ENCODE measurements around the gene PRUNE2. TPM values are rescaled to one million over a fixed set of nuclear protein-coding genes. Genes with fewer than 3 reads are reported as not detected.

PRUNE2 gene
- total and polyA plus RNA-seq, 4 donors: 1.3 to 4.5 (median 1.6) TPM

DNA sequence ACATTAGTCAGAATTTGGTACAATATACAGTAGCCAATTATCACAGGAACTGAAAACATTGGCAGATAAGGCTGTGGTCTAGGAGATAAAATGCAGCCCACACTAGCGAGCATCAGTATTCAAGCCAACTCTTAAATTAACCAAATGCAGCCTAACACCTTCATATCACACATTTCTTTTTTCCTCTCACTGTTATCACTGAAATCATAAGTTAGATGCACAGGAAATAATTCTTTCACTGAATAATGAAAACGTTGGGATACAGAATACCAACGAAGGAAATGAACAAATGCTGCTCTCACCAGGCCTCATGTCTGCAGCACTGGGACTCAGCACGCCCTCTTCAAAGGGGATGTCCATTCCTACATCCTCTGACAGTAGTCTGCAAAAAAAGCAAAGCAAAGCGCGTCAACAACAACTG, 250.8 kb downstream of the PRUNE2 start:
- Histone ChIP-seq H3K9ac (ENCODE audit: low read depth in 1 of 2, low read length in 2 of 2) (no peak overlapping the region), H3K27ac (ENCODE audit: low read depth in 1 of 2, low read length in 2 of 2) (no peak overlapping the region)

DNA sequence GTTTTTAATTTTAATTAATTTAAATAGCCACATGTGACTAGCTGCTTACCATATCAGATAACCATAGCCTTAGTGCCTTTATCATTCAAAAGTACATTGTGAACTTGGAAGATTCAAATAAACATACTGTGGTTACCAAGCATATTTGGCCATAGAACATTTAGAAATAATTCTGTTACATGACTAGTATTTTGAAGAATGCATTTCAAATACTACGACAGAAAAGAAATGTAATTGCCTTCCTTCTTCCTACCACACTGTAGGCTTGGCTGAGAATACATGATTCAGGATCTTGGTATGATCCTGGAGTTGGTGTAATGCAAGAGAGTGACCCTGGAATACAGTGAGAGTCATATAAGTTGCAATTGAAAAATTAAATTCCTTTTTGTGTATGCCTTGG, 251.3 kb downstream of the PRUNE2 start:
- Histone ChIP-seq H3K27ac (ENCODE audit: low read depth in 1 of 2, low read length in 2 of 2) (no peak overlapping the region), H3K9ac (ENCODE audit: low read depth in 1 of 2, low read length in 2 of 2) (no peak overlapping the region), H3K9me3 (ENCODE audit: control insufficient read depth in 4 of 4, low read length in 3 of 4) (no peaks in the 10 kb centered on the region), H3K4me1 (ENCODE audit: control insufficient read depth in 4 of 4, insufficient read depth in 4 of 4, low read length in 3 of 4) (no peaks in the 10 kb centered on the region), H3K36me3 (ENCODE audit: control insufficient read depth in 4 of 4, insufficient read depth in 3 of 4, low read depth in 1 of 4, low read length in 3 of 4) (no peaks in the 10 kb centered on the region), H3K27me3 (ENCODE audit: control insufficient read depth in 4 of 4, insufficient read depth in 4 of 4, low read length in 3 of 4) (no peaks in the 10 kb centered on the region), H3K4me3 (ENCODE audit: low read depth in 1 of 3, low read length in 3 of 3) (no peak overlapping the region)
- WGBS: 75% methylated on average over 1 of the region's 1 CpG
- DNase-seq (ENCODE audit: low spot score): no peak
- TF ChIP-seq, protein P1, sequence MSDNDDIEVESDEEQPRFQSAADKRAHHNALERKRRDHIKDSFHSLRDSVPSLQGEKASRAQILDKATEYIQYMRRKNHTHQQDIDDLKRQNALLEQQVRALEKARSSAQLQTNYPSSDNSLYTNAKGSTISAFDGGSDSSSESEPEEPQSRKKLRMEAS (IDR thresholded peaks at IDR 0.05): no peak
- no peak for TF ChIP-seq YY1 (IDR thresholded peaks at IDR 0.05)
- no peak for TF ChIP-seq FOXA2 (IDR thresholded peaks at IDR 0.05)
- TF ChIP-seq, protein P2, sequence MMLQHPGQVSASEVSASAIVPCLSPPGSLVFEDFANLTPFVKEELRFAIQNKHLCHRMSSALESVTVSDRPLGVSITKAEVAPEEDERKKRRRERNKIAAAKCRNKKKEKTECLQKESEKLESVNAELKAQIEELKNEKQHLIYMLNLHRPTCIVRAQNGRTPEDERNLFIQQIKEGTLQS (IDR thresholded peaks at IDR 0.05): no peak
- no peak for TF ChIP-seq EGR1 (IDR thresholded peaks at IDR 0.05; ENCODE audit: low read depth in 2 of 2)
- no peak for TF ChIP-seq RXRA (IDR thresholded peaks at IDR 0.05)
- no peak for TF ChIP-seq GABPA (IDR thresholded peaks at IDR 0.05 in 1 of 2, conservative IDR thresholded peaks at IDR 0.05 in 1 of 2)
- TF ChIP-seq, protein P3, sequence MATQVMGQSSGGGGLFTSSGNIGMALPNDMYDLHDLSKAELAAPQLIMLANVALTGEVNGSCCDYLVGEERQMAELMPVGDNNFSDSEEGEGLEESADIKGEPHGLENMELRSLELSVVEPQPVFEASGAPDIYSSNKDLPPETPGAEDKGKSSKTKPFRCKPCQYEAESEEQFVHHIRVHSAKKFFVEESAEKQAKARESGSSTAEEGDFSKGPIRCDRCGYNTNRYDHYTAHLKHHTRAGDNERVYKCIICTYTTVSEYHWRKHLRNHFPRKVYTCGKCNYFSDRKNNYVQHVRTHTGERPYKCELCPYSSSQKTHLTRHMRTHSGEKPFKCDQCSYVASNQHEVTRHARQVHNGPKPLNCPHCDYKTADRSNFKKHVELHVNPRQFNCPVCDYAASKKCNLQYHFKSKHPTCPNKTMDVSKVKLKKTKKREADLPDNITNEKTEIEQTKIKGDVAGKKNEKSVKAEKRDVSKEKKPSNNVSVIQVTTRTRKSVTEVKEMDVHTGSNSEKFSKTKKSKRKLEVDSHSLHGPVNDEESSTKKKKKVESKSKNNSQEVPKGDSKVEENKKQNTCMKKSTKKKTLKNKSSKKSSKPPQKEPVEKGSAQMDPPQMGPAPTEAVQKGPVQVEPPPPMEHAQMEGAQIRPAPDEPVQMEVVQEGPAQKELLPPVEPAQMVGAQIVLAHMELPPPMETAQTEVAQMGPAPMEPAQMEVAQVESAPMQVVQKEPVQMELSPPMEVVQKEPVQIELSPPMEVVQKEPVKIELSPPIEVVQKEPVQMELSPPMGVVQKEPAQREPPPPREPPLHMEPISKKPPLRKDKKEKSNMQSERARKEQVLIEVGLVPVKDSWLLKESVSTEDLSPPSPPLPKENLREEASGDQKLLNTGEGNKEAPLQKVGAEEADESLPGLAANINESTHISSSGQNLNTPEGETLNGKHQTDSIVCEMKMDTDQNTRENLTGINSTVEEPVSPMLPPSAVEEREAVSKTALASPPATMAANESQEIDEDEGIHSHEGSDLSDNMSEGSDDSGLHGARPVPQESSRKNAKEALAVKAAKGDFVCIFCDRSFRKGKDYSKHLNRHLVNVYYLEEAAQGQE (IDR thresholded peaks at IDR 0.05): no peak

More for the DNA sequence above, 250.8 kb downstream of the PRUNE2 start:
- TF ChIP-seq, protein P3 (IDR thresholded peaks at IDR 0.05): no peak
- TF ChIP-seq, protein P4, sequence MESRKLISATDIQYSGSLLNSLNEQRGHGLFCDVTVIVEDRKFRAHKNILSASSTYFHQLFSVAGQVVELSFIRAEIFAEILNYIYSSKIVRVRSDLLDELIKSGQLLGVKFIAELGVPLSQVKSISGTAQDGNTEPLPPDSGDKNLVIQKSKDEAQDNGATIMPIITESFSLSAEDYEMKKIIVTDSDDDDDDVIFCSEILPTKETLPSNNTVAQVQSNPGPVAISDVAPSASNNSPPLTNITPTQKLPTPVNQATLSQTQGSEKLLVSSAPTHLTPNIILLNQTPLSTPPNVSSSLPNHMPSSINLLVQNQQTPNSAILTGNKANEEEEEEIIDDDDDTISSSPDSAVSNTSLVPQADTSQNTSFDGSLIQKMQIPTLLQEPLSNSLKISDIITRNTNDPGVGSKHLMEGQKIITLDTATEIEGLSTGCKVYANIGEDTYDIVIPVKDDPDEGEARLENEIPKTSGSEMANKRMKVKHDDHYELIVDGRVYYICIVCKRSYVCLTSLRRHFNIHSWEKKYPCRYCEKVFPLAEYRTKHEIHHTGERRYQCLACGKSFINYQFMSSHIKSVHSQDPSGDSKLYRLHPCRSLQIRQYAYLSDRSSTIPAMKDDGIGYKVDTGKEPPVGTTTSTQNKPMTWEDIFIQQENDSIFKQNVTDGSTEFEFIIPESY (IDR thresholded peaks at IDR 0.05): no peak
- TF ChIP-seq, protein P5, sequence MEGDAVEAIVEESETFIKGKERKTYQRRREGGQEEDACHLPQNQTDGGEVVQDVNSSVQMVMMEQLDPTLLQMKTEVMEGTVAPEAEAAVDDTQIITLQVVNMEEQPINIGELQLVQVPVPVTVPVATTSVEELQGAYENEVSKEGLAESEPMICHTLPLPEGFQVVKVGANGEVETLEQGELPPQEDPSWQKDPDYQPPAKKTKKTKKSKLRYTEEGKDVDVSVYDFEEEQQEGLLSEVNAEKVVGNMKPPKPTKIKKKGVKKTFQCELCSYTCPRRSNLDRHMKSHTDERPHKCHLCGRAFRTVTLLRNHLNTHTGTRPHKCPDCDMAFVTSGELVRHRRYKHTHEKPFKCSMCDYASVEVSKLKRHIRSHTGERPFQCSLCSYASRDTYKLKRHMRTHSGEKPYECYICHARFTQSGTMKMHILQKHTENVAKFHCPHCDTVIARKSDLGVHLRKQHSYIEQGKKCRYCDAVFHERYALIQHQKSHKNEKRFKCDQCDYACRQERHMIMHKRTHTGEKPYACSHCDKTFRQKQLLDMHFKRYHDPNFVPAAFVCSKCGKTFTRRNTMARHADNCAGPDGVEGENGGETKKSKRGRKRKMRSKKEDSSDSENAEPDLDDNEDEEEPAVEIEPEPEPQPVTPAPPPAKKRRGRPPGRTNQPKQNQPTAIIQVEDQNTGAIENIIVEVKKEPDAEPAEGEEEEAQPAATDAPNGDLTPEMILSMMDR (IDR thresholded peaks at IDR 0.05; ENCODE audit: low read depth, low read length, missing input control): no peak
- TF ChIP-seq TAF1 (conservative IDR thresholded peaks at IDR 0.05): no peak
- no peak for TF ChIP-seq YY1 (IDR thresholded peaks at IDR 0.05)
- no peak for TF ChIP-seq RXRA (IDR thresholded peaks at IDR 0.05)
- TF ChIP-seq EGR1 (IDR thresholded peaks at IDR 0.05; ENCODE audit: low read depth in 2 of 2): no peak
- no peaks in the 10 kb centered on the region for H3K36me3 ChIP-seq (ENCODE audit: control insufficient read depth in 4 of 4, insufficient read depth in 3 of 4, low read depth in 1 of 4, low read length in 3 of 4)
- no peaks in the 10 kb centered on the region for H3K9me3 ChIP-seq (ENCODE audit: control insufficient read depth in 4 of 4, low read length in 3 of 4)
- DNase-seq (ENCODE audit: low spot score): no peak
- WGBS: 59% methylated on average over 6 of the region's 6 CpGs
- H3K27me3 ChIP-seq (ENCODE audit: control insufficient read depth in 4 of 4, insufficient read depth in 4 of 4, low read length in 3 of 4): no peaks in the 10 kb centered on the region
- no peak overlapping the region for H3K4me3 ChIP-seq (ENCODE audit: low read depth in 1 of 3, low read length in 3 of 3)
- no peaks in the 10 kb centered on the region for H3K4me1 ChIP-seq (ENCODE audit: control insufficient read depth in 4 of 4, insufficient read depth in 4 of 4, low read length in 3 of 4)
